ENCODE results near the gene IRS1.

GRCh38 chr2:226727251-226727650, 72.4 kb downstream of the IRS1 start:
- TF ChIP-seq, protein P1, sequence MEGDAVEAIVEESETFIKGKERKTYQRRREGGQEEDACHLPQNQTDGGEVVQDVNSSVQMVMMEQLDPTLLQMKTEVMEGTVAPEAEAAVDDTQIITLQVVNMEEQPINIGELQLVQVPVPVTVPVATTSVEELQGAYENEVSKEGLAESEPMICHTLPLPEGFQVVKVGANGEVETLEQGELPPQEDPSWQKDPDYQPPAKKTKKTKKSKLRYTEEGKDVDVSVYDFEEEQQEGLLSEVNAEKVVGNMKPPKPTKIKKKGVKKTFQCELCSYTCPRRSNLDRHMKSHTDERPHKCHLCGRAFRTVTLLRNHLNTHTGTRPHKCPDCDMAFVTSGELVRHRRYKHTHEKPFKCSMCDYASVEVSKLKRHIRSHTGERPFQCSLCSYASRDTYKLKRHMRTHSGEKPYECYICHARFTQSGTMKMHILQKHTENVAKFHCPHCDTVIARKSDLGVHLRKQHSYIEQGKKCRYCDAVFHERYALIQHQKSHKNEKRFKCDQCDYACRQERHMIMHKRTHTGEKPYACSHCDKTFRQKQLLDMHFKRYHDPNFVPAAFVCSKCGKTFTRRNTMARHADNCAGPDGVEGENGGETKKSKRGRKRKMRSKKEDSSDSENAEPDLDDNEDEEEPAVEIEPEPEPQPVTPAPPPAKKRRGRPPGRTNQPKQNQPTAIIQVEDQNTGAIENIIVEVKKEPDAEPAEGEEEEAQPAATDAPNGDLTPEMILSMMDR (IDR thresholded peaks at IDR 0.05; ENCODE audit: low read depth, low read length), result no peak
- no peak for TF ChIP-seq EZH2phosphoT487 (IDR thresholded peaks at IDR 0.05; ENCODE audit: low read depth)
